ENCODE data around the gene RIC8B. TPM values are rescaled to one million over a fixed set of nuclear protein-coding genes. Genes with fewer than 3 reads are reported as not detected.

Gene RIC8B
- total RNA-seq, 1 donor from 2014 or later: 17.0 TPM

DNA sequence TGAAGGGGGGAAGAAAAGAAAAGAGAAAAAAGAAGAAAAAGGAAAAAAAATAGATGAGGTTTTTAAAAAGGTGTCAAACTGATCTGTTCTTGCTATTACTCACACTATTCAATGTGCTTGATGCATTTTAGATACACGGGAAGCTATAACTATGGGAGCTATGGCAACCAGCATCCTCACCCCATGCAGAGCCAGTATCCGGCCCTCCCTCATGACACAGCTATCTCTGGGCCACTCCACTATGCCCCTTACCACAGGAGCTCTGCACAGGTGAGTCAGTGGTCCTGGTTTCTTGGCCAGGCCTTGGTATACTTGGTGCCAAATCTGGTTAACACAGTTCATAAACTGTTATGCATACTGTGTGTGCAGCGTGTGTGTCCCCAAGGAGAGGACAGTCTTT, 24.0 kb upstream of the RIC8B start:
- H3K36me3 Mint-ChIP-seq (ENCODE audit: unreplicated experiment): no peaks in the 10 kb centered on the region
- peaks cover 6% of the 10 kb centered on the region for H3K9me3 Mint-ChIP-seq (ENCODE audit: unreplicated experiment)
- peaks cover under 1% of the 10 kb centered on the region for H3K27me3 Mint-ChIP-seq (ENCODE audit: unreplicated experiment)
- no peak for DNase-seq (ENCODE audit: extremely low spot score, unreplicated experiment)
- TF ChIP-seq, protein P1, sequence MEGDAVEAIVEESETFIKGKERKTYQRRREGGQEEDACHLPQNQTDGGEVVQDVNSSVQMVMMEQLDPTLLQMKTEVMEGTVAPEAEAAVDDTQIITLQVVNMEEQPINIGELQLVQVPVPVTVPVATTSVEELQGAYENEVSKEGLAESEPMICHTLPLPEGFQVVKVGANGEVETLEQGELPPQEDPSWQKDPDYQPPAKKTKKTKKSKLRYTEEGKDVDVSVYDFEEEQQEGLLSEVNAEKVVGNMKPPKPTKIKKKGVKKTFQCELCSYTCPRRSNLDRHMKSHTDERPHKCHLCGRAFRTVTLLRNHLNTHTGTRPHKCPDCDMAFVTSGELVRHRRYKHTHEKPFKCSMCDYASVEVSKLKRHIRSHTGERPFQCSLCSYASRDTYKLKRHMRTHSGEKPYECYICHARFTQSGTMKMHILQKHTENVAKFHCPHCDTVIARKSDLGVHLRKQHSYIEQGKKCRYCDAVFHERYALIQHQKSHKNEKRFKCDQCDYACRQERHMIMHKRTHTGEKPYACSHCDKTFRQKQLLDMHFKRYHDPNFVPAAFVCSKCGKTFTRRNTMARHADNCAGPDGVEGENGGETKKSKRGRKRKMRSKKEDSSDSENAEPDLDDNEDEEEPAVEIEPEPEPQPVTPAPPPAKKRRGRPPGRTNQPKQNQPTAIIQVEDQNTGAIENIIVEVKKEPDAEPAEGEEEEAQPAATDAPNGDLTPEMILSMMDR (IDR thresholded peaks at IDR 0.05): no peak
- no peak overlapping the region for H3K27ac Mint-ChIP-seq (ENCODE audit: unreplicated experiment)
- no peaks in the 10 kb centered on the region for H3K4me1 Mint-ChIP-seq (ENCODE audit: unreplicated experiment)
- no peak overlapping the region for H3K4me3 Mint-ChIP-seq (ENCODE audit: unreplicated experiment)

DNA sequence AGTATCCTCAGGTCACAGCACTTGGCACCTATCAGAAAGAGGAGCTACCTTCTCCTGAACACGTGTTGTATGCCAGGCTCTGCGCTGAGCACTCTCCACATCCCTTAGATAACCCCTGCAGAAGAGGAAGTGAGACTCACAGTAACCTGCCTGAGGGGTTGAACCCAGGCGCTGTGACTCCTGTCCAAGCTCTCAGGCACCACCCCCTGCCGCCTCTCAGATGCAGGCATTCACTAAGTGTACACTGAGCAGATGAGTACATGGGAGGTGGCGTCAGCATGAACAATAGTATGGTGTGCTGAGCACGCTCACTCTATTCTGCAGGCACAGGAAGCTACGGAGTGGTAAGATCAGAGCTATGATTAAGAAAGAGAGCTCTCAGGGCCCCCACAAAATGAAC, 21.0 kb upstream of the RIC8B start:
- H3K9me3 Mint-ChIP-seq (ENCODE audit: unreplicated experiment): peaks cover 6% of the 10 kb centered on the region
- H3K4me1 Mint-ChIP-seq (ENCODE audit: unreplicated experiment): peaks cover 7% of the 10 kb centered on the region
- TF ChIP-seq, protein P1 (IDR thresholded peaks at IDR 0.05): no peak
- H3K27me3 Mint-ChIP-seq (ENCODE audit: unreplicated experiment): no peaks in the 10 kb centered on the region
- H3K27ac Mint-ChIP-seq (ENCODE audit: unreplicated experiment): no peak overlapping the region
- H3K36me3 Mint-ChIP-seq (ENCODE audit: unreplicated experiment): no peaks in the 10 kb centered on the region
- no peak overlapping the region for H3K4me3 Mint-ChIP-seq (ENCODE audit: unreplicated experiment)
- no peak for DNase-seq (ENCODE audit: extremely low spot score, unreplicated experiment)

DNA sequence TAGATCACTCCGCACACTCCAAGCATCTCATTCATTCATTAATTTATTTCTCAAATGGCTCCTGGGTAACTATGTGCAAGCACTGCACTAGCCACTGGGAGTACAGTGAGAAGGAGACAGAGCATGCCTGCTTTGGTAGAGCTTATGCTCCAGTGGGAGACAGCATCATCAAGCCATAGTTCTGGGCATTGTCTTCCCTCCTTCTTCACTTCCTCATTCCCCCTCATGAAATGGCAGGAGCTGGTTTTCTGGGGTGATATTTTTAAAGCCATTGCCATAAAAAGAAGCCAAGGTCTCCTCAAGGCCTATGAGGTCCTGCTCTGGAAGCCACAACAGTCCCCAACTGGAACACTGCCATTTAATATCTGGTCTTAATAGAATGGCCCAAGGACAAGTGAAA, 20.2 kb upstream of the RIC8B start:
- TF ChIP-seq, protein P1 (IDR thresholded peaks at IDR 0.05): no peak
- H3K27me3 Mint-ChIP-seq (ENCODE audit: unreplicated experiment): no peaks in the 10 kb centered on the region
- H3K27ac Mint-ChIP-seq (ENCODE audit: unreplicated experiment): no peak overlapping the region
- no peak overlapping the region for H3K4me3 Mint-ChIP-seq (ENCODE audit: unreplicated experiment)
- H3K4me1 Mint-ChIP-seq (ENCODE audit: unreplicated experiment): peaks cover 7% of the 10 kb centered on the region
- H3K9me3 Mint-ChIP-seq (ENCODE audit: unreplicated experiment): peaks cover 6% of the 10 kb centered on the region
- DNase-seq (ENCODE audit: extremely low spot score, unreplicated experiment): no peak
- H3K36me3 Mint-ChIP-seq (ENCODE audit: unreplicated experiment): no peaks in the 10 kb centered on the region

- H3K4me3 Mint-ChIP-seq (ENCODE audit: unreplicated experiment): no peak overlapping the region
- H3K9me3 Mint-ChIP-seq (ENCODE audit: unreplicated experiment): no peaks in the 10 kb centered on the region
- H3K27ac Mint-ChIP-seq (ENCODE audit: unreplicated experiment): no peak overlapping the region
- DNase-seq (ENCODE audit: extremely low spot score, unreplicated experiment): no peak
- H3K4me1 Mint-ChIP-seq (ENCODE audit: unreplicated experiment): peaks cover 25% of the 10 kb centered on the region
- H3K36me3 Mint-ChIP-seq (ENCODE audit: unreplicated experiment): no peaks in the 10 kb centered on the region
- TF ChIP-seq, protein P1 (IDR thresholded peaks at IDR 0.05): no peak
- H3K27me3 Mint-ChIP-seq (ENCODE audit: unreplicated experiment): no peaks in the 10 kb centered on the region
Measured at GRCh38 chr12:106757623-106758348, 16.7 kb upstream of the RIC8B start.

DNA sequence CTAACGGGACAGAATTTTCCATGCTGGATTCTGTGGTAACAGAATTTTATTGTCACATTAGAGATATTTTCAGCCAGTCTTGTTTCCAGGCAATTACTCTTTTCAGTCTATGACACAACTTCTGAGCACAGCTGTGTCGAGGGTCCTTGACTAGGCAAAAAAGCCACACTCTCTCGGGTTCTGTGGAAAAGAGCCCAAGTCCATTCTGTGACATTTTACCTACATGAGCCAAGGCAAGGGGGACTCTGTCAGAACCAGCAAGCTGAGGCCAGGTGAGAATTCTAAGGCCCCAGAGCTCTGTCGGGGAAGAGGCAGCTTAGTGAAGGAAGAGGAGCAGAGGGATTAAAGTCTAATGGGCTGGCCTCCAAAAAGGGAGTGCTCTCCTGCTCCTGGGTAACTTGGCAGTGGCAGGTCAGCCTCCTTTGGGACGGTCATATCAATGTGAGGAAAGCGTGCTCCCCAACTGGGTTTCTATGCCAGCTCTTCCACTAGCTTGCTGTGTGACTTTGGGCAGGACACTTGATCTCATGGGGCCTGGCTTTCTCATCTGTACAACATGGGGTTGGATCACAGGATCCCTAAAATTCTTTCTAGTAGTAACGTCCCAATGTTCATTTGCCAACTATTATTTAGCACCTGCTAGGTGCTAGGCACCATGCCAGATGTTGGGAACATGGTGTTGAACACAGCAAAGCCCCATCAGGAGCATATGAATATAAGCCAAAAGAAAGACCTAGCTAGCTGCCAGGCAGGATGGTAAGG, 16.0 kb upstream of the RIC8B start:
- no peaks in the 10 kb centered on the region for H3K9me3 Mint-ChIP-seq (ENCODE audit: unreplicated experiment)
- TF ChIP-seq, protein P1 (IDR thresholded peaks at IDR 0.05): no peak
- H3K27ac Mint-ChIP-seq (ENCODE audit: unreplicated experiment): no peak overlapping the region
- no peak for DNase-seq (ENCODE audit: extremely low spot score, unreplicated experiment)
- H3K4me3 Mint-ChIP-seq (ENCODE audit: unreplicated experiment): no peak overlapping the region
- no peaks in the 10 kb centered on the region for H3K36me3 Mint-ChIP-seq (ENCODE audit: unreplicated experiment)
- H3K27me3 Mint-ChIP-seq (ENCODE audit: unreplicated experiment): no peaks in the 10 kb centered on the region
- H3K4me1 Mint-ChIP-seq (ENCODE audit: unreplicated experiment): peaks cover 25% of the 10 kb centered on the region
